GM10248 (cell line): Measurements from ENCODE around the gene ARSG.
"Not testable (repeated sequence)": the region's sequence is repeated elsewhere in the genome, so short reads cannot be mapped to it uniquely, and the experiment has no call there.

Experiments
- CTCF ChIA-PET: fragments of 300-600 bp; sonication (Branson Sonifier 250); formaldehyde crosslinking; extraction: SDS; loops from one replicate; lab custom pipeline; 2021; ENCODE audit warnings: antibody characterized with exemption; lab: Yijun Ruan, JAX
- POLR2A ChIA-PET: fragments of 350-650 bp; sonication (Branson Sonifier 250); formaldehyde crosslinking; extraction: SDS; loops from one replicate; lab custom pipeline; 2020; ENCODE audit warnings: antibody characterized with exemption; lab: Yijun Ruan, JAX
- DNase-seq: peaks from one replicate; pipeline ENCODE4 v3.0.0; 2012; ENCODE audit errors: extremely low spot score
- CTCF ChIP-seq: IDR thresholded peaks from 2 replicates; pipeline ENCODE4 v1.5.1; 2012; ENCODE audit warnings: mild to moderate bottlenecking, low read depth; ENCODE audit errors: extremely low read depth, missing control alignments, control extremely low read depth

Gene ARSG

GRCh38 chr17:68401288-68401687 is 110.0 kb downstream of the ARSG start:
- ChIA-PET POLR2A (no interaction called here), CTCF (interaction anchor here (1.0 kb wide), 1 partner anchor 109 kb away, joined by 3 read pairs; no protein-coding TSS in a partner anchor)
- DNase-seq, result no peak
- no peak for TF ChIP-seq CTCF

- DNase-seq, result no peak
- POLR2A ChIA-PET, result no interaction called here
- CTCF ChIA-PET, result interaction anchor here (1.0 kb wide), 1 partner anchor 13 kb away, joined by 4 read pairs; no protein-coding TSS in a partner anchor
- no peak for TF ChIP-seq CTCF
Measured at GRCh38 chr17:68403122-68403521, 111.8 kb downstream of the ARSG start.

- DNase-seq, CTCF ChIA-PET, POLR2A ChIA-PET: not testable (repeated sequence)
Measured at GRCh38 chr17:68403837-68404236, 112.5 kb downstream of the ARSG start.

- DNase-seq, POLR2A ChIA-PET: not testable (repeated sequence)
- CTCF ChIA-PET, result interaction anchor here (1.0 to 1.8 kb wide), 2 partner anchors 9 to 12 kb away, joined by 3 to 10 read pairs; no protein-coding TSS in a partner anchor
Measured at GRCh38 chr17:68407656-68408055, 116.4 kb downstream of the ARSG start.

GRCh38 chr17:68413597-68414560 is 122.6 kb downstream of the ARSG start:
- POLR2A ChIA-PET, DNase-seq: not testable (repeated sequence)
- CTCF ChIA-PET, result interaction anchor here (1.4 to 5.2 kb wide), 2 partner anchors 15 to 252 kb away, joined by 3 to 32 read pairs; no protein-coding TSS in a partner anchor

- POLR2A ChIA-PET, result not testable (repeated sequence)
- CTCF ChIA-PET, result interaction anchor here (1.4 to 5.2 kb wide), 2 partner anchors 16 to 253 kb away, joined by 3 to 32 read pairs; no protein-coding TSS in a partner anchor
Measured at GRCh38 chr17:68414901-68415300, 123.6 kb downstream of the ARSG start.

GRCh38 chr17:68417317-68417716 is 126.0 kb downstream of the ARSG start:
- POLR2A ChIA-PET, result no interaction called here

More at GRCh38 chr17:68414901-68415300, 123.6 kb downstream of the ARSG start:
- not testable (repeated sequence) for DNase-seq

GRCh38 chr17:68418876-68419275 is 127.6 kb downstream of the ARSG start:
- ChIA-PET POLR2A (no interaction called here), CTCF (interaction anchor here (2.8 to 4.2 kb wide), 2 partner anchors 18 to 20 kb away, joined by 12 to 23 read pairs; no protein-coding TSS in a partner anchor)
- no peak for TF ChIP-seq CTCF
- DNase-seq, result no peak

More at GRCh38 chr17:68417317-68417716, 126.0 kb downstream of the ARSG start:
- CTCF ChIA-PET, result interaction anchor here (1.1 to 5.2 kb wide), 3 partner anchors 8 to 19 kb away, joined by 3 to 32 read pairs (median 23); no protein-coding TSS in a partner anchor
- TF ChIP-seq CTCF, result no peak
- DNase-seq, result no peak
